MM.1S (cell line): ENCODE measurements around the gene STK31.

Experiments used
- DNase-seq: peaks from one replicate; pipeline ENCODE4 v3.0.0-alpha.2; 2015
- H2AFZ ChIP-seq: fragments of 300-600 bp; sonication (generic); 2 replicates; pipeline ENCODE4 v1.6.0; 2016; ENCODE audit warnings: antibody characterized with exemption, low read length
- H3F3A ChIP-seq: fragments of 300-600 bp; sonication (generic); 2 replicates; pipeline ENCODE4 v1.6.1; 2016; ENCODE audit warnings: mild to moderate bottlenecking, antibody characterized with exemption, low read length, moderate library complexity, mixed read lengths; ENCODE audit not compliant: insufficient read depth
- H3K27ac ChIP-seq: fragments of 300-600 bp; sonication (generic); 2 replicates; pipeline ENCODE4 v1.5.1; 2016; ENCODE audit warnings: mild to moderate bottlenecking, low read length
- H3K27me3 ChIP-seq: fragments of 300-600 bp; sonication (generic); replicated peaks from 2 replicates; pipeline ENCODE4 v1.6.0; 2016; ENCODE audit warnings: low read length; ENCODE audit not compliant: insufficient read depth
- H3K36me3 ChIP-seq: fragments of 300-600 bp; sonication (generic); replicated peaks from 2 replicates; pipeline ENCODE4 v1.6.1; 2016; ENCODE audit warnings: mild to moderate bottlenecking, low read length, mixed read lengths; ENCODE audit not compliant: insufficient read depth
- H3K4me1 ChIP-seq: fragments of 300-600 bp; sonication (generic); 2 replicates; pipeline ENCODE4 v1.6.1; 2016; ENCODE audit warnings: low read length, mixed read lengths
- H3K4me2 ChIP-seq: fragments of 300-600 bp; sonication (generic); 2 replicates; pipeline ENCODE4 v1.6.0; 2016; ENCODE audit warnings: low read depth, low read length
- H3K4me3 ChIP-seq: fragments of 300-600 bp; sonication (generic); 2 replicates; pipeline ENCODE4 v1.5.1; 2016; ENCODE audit warnings: low read length, mixed read lengths
- H3K79me2 ChIP-seq: fragments of 300-600 bp; sonication (generic); 2 replicates; pipeline ENCODE4 v1.6.1; 2016; ENCODE audit warnings: mixed run types, low read length, mixed read lengths
- H3K9ac ChIP-seq: fragments of 300-600 bp; sonication (generic); 2 replicates; pipeline ENCODE4 v1.6.1; 2016; ENCODE audit warnings: low read length, mixed read lengths
- H3K9me2 ChIP-seq: fragments of 300-600 bp; sonication (generic); replicated peaks from 2 replicates; pipeline ENCODE4 v1.6.1; 2016; ENCODE audit warnings: mild to moderate bottlenecking, low read length, mixed read lengths; ENCODE audit not compliant: insufficient read depth
- H3K9me3 ChIP-seq: fragments of 300-600 bp; sonication (generic); replicated peaks from 2 replicates; pipeline ENCODE4 v1.6.1; 2016; ENCODE audit warnings: mild to moderate bottlenecking, low read length, mixed read lengths; ENCODE audit not compliant: insufficient read depth
- H4K20me1 ChIP-seq: fragments of 300-600 bp; sonication (generic); 2 replicates; pipeline ENCODE4 v1.6.1; 2016; ENCODE audit warnings: mild to moderate bottlenecking, low read length, moderate library complexity, mixed read lengths; ENCODE audit not compliant: insufficient read depth
- CTCF ChIP-seq: fragments of 300-600 bp; sonication (generic); IDR thresholded peaks from 2 replicates; pipeline ENCODE4 v1.5.1; 2016; ENCODE audit warnings: antibody characterized with exemption, low read length, mixed read lengths
- EZH2 ChIP-seq: fragments of 300-600 bp; sonication (generic); optimal IDR thresholded peaks from 2 replicates; pipeline ENCODE3; 2017; ENCODE audit warnings: low read depth, mild to moderate bottlenecking, antibody characterized with exemption, low read length, mixed read lengths
- EZH2phosphoT487 ChIP-seq: fragments of 300-600 bp; sonication (generic); IDR thresholded peaks from 2 replicates; pipeline ENCODE4 v1.6.1; 2018; ENCODE audit warnings: antibody characterized with exemption, low read length

The STK31 gene

GRCh38 chr7:23783115-23783514, 73.1 kb downstream of the STK31 start:
- Histone ChIP-seq H3K4me3 (no peak overlapping the region), H2AFZ (no peak overlapping the region), H3K9me3 (no peaks in the 10 kb centered on the region), H3K36me3 (no peaks in the 10 kb centered on the region), H3K4me2 (no peak overlapping the region), H3K27ac (no peak overlapping the region), H3K4me1 (no peaks in the 10 kb centered on the region), H3K9ac (no peak overlapping the region), H3K79me2 (no peaks in the 10 kb centered on the region), H3K27me3 (no peaks in the 10 kb centered on the region), H3F3A (no peaks in the 10 kb centered on the region), H3K9me2 (no peaks in the 10 kb centered on the region), H4K20me1 (no peaks in the 10 kb centered on the region)
- TF ChIP-seq CTCF (no peak), EZH2 (no peak), EZH2phosphoT487 (no peak)
- DNase-seq = no peak

GRCh38 chr7:23787272-23787671, 77.3 kb downstream of the STK31 start:
- Histone ChIP-seq H2AFZ (no peak overlapping the region), H3K79me2 (no peaks in the 10 kb centered on the region), H4K20me1 (no peaks in the 10 kb centered on the region)

GRCh38 chr7:23788843-23789242, 78.8 kb downstream of the STK31 start:
- Histone ChIP-seq H3K27ac (no peak overlapping the region), H3K36me3 (no peaks in the 10 kb centered on the region), H3K79me2 (no peaks in the 10 kb centered on the region), H3K9me3 (no peaks in the 10 kb centered on the region), H3K4me1 (no peaks in the 10 kb centered on the region), H3K4me3 (no peak overlapping the region), H3K27me3 (no peaks in the 10 kb centered on the region), H3K9ac (no peak overlapping the region), H2AFZ (no peak overlapping the region), H4K20me1 (no peaks in the 10 kb centered on the region), H3K4me2 (no peak overlapping the region), H3K9me2 (no peaks in the 10 kb centered on the region), H3F3A (no peaks in the 10 kb centered on the region)
- DNase-seq = no peak
- TF ChIP-seq EZH2 = no peak
- TF ChIP-seq EZH2phosphoT487 = no peak
- no peak for TF ChIP-seq CTCF

More at GRCh38 chr7:23787272-23787671, 77.3 kb downstream of the STK31 start:
- DNase-seq = no peak
- Histone ChIP-seq H3K9me2 (no peaks in the 10 kb centered on the region), H3F3A (no peaks in the 10 kb centered on the region), H3K4me3 (no peak overlapping the region), H3K9ac (no peak overlapping the region), H3K9me3 (no peaks in the 10 kb centered on the region), H3K4me2 (no peak overlapping the region), H3K27ac (no peak overlapping the region), H3K4me1 (no peaks in the 10 kb centered on the region), H3K27me3 (no peaks in the 10 kb centered on the region), H3K36me3 (no peaks in the 10 kb centered on the region)
- TF ChIP-seq EZH2phosphoT487 (no peak), EZH2 (no peak), CTCF (no peak)
